Stimulated activated naive CD8-positive, alpha-beta T cell treated with anti-CD3 and anti-CD28 coated beads, Interleukin-15, Interleukin-2, amounts not matched to agents 100 ng/mL and 50 ng/mL, for 24 hours (primary cell): Measurements from ENCODE around the gene SEC24A.
"Not testable (repeated sequence)": the region's sequence is repeated elsewhere in the genome, so short reads cannot be mapped to it uniquely, and the experiment has no call there.

Experiments
- H3K27ac Mint-ChIP-seq: one replicate; pipeline ENCODE4 v1.8.0; 2021; ENCODE audit warnings: mild to moderate bottlenecking, mixed read lengths
- H3K27me3 Mint-ChIP-seq: one replicate; pipeline ENCODE4 v1.8.0; 2021; ENCODE audit warnings: mixed read lengths
- H3K36me3 Mint-ChIP-seq: one replicate; pipeline ENCODE4 v1.8.0; 2021; ENCODE audit warnings: low read depth, mixed read lengths
- H3K4me1 Mint-ChIP-seq: one replicate; pipeline ENCODE4 v1.8.0; 2021; ENCODE audit warnings: low read depth, mixed read lengths
- H3K4me3 Mint-ChIP-seq: one replicate; pipeline ENCODE4 v1.8.0; 2021; ENCODE audit warnings: mild to moderate bottlenecking, mixed read lengths
- H3K9me3 Mint-ChIP-seq: one replicate; pipeline ENCODE4 v1.8.0; 2021; ENCODE audit warnings: mixed read lengths

SEC24A gene

DNA sequence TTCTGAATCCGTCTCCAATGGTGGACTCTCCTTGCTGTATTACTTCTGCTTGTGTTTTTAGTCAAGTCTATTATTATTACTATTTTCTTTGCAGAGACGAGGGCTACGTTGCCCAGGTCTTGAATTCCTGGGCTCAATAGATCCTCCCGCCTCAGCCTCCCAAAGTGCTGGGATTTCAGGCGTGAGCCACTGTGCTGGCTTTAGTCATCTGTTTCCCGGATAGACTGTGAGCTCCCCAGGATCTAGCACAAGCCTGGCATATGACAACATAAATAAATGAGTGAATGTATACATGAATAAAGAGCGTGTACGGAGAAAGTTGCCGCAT, 109.6 kb downstream of the SEC24A start:
- peak overlapping the region; percentile 100 for H3K4me3 Mint-ChIP-seq
- H3K9me3 Mint-ChIP-seq, result no peaks in the 10 kb centered on the region
- peaks cover 18% of the 10 kb centered on the region for H3K36me3 Mint-ChIP-seq
- H3K27me3 Mint-ChIP-seq, result no peaks in the 10 kb centered on the region
- H3K27ac Mint-ChIP-seq, result peak overlapping the region; percentile 90
- peaks cover 37% of the 10 kb centered on the region for H3K4me1 Mint-ChIP-seq

DNA sequence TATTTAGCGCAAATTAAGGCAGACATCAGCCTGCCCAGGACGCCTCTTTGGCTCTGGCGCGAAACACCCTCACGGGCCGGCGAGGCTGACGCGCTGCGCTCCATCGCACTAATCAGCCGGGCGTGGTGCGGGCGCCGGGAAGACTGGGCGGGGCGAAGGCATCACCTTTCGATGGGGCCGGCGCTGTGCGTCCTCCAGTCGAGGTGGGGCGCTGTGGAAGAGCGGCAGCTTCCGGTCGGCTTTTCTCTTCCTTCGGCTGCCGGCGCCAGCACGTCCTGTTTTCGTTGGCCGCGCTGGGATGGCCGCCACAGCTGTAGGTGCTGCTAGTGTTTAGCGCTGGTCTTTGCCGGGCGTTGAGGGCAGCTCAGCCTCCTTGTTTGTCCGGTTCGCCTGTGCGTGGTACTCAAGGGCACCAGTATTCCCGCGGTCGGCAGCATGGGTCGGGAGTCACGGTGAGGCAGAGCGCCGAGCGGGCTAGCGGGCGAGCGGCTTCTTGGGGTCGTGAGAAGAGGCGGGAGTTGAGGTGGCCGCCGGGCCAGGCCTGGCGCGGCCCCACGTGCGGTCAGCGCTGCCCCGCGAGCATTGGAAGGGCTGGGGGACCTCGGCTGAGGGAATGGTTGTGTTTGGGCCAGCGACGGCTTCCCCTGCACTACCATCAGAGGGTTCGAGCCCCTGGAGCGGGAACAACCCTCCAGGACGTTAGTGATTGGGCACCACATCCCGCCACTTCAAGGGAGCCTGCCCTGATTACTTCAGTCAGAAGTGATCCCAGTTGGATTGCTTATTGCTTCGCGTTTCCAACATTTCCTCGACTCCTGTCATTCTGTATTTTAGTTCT, 110.1 kb downstream of the SEC24A start, which contains the start of gene DDX46:
TSS of gene DDX46 (plus strand) at position 276 of the 838 bp plus-strand sequence. CDS start at position 436, 160 bp downstream.
- no peaks in the 10 kb centered on the region for H3K9me3 Mint-ChIP-seq
- peak within 1 kb of the TSS; percentile 93 for H3K27ac Mint-ChIP-seq
- H3K4me3 Mint-ChIP-seq, result peak within 1 kb of the TSS; percentile 100
- peaks cover 24% of the 10 kb centered on the region for H3K36me3 Mint-ChIP-seq
- H3K4me1 Mint-ChIP-seq, result peaks cover 37% of the 10 kb centered on the region
- H3K27me3 Mint-ChIP-seq, result no peaks in the 10 kb centered on the region

- Mint-ChIP-seq H3K36me3 (peaks cover 62% of the 10 kb centered on the region), H3K27ac (peak overlapping the region; percentile 45)
- H3K27me3 Mint-ChIP-seq, H3K4me1 Mint-ChIP-seq, H3K4me3 Mint-ChIP-seq, H3K9me3 Mint-ChIP-seq: not testable (repeated sequence)
These were observed 119.1 kb downstream of the SEC24A start for GRCh38 chr5:134767528-134768291.

- H3K27me3 Mint-ChIP-seq, result no peaks in the 10 kb centered on the region
- H3K4me3 Mint-ChIP-seq, result no peak overlapping the region
- peaks cover 65% of the 10 kb centered on the region for H3K36me3 Mint-ChIP-seq
- H3K9me3 Mint-ChIP-seq, result no peaks in the 10 kb centered on the region
- no peak overlapping the region for H3K27ac Mint-ChIP-seq
- H3K4me1 Mint-ChIP-seq, result no peaks in the 10 kb centered on the region
These were observed 120.6 kb downstream of the SEC24A start for GRCh38 chr5:134769206-134769605.

- no peak overlapping the region for H3K27ac Mint-ChIP-seq
- H3K4me1 Mint-ChIP-seq, result peaks cover 4% of the 10 kb centered on the region
- no peaks in the 10 kb centered on the region for H3K9me3 Mint-ChIP-seq
- no peaks in the 10 kb centered on the region for H3K27me3 Mint-ChIP-seq
- peaks cover 72% of the 10 kb centered on the region for H3K36me3 Mint-ChIP-seq
- no peak overlapping the region for H3K4me3 Mint-ChIP-seq
These were observed 124.0 kb downstream of the SEC24A start for GRCh38 chr5:134772461-134773125.

- H3K9me3 Mint-ChIP-seq, result no peaks in the 10 kb centered on the region
- H3K27me3 Mint-ChIP-seq, result no peaks in the 10 kb centered on the region
- peaks cover 69% of the 10 kb centered on the region for H3K36me3 Mint-ChIP-seq
- peak overlapping the region; percentile 78 for H3K27ac Mint-ChIP-seq
- H3K4me1 Mint-ChIP-seq, result peaks cover 4% of the 10 kb centered on the region
- H3K4me3 Mint-ChIP-seq, result no peak overlapping the region
These were observed 128.8 kb downstream of the SEC24A start for GRCh38 chr5:134777366-134777765.
